HG03432 (cell line): ENCODE data around the gene STK32B.
"Not testable (repeated sequence)": the region's sequence is repeated elsewhere in the genome, so short reads cannot be mapped to it uniquely, and the experiment has no call there.

Experiments used
- ATAC-seq: cut with Tn5 transposase; IDR thresholded peaks from one replicate; pipeline ENCODE4 v1.9.1; 2021; ENCODE audit warnings: mild to moderate bottlenecking, moderate library complexity; ENCODE audit not compliant: unreplicated experiment

The STK32B gene

DNA sequence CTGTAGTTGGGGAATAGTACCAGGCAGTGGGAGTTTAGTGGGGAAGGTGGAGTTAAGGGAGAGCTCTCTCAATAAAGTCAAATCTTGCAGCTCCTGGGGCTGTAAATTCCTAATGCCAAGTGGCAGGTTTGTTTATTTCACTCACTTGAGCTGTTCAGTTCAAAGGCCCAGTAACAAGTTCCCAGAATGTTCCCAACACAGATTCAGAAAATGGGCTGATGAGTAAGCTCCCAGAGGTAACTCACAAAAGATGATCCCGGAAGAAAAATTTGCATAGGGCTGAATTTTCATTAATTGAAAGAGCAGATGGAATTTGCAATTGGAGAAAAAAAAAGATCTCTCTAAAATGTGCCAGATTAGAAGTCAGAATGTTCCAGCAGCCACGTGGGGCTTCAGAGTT lies 370.9 kb downstream of the STK32B start:
- no peak for ATAC-seq

DNA sequence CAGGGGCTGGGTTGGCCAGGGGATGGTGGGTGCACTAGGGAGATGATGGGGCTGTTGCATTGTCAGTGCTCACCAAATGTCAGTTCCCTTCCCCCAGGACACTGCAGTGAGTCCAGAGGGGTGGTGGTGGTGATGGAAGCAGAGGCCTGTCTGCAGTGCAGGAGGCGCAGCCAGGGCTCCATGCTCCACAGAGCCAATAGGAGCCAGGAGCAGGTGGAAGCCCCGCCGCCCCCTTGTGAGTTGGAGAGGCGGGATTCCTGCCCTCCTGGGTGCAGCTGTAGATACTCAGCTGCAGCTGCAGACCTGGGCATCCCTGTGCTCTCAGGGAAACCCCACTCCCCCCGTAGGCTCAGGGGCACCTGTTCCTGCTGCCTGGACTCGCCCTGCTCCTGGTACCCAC lies 372.4 kb downstream of the STK32B start:
- ATAC-seq = no peak

DNA sequence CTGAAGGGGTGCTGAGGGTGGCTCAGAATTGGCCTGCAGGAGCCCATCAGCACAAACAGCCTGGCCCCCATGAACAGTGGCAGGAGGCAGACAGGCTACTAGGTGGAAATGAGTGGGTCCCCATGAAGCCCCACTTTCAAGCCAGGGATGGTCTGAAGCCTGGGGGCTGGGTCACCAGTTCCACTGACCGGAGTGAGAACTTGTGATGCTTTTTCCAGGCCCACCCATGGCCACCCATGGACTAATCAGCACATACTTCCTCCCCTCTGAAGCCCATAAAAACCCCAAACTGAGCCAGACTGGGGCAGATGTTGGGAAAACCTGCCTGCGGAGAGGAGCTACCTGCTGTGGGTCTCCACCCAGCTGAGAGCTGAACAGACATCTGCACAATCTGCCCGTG lies 372.9 kb downstream of the STK32B start:
- ATAC-seq = no peak

DNA sequence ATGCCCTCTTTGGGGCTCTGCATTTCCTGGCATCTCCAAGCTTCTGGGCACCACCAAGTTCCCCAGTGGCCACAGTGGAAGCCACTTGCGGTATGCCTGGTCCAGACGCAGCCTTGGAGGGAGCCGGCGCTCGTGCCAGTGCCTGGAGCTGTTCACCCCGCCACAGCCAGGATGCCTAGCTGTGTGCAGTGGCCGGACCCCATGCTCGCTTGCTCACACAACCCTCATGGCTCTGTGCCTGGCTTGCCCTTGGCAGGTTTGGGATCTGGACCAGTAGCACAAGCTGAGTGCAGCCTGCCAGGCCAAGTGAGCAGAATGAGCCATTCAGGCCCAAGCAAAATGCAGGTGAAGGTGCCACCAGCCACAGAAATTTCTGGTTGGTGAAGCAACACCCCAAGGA lies 373.6 kb downstream of the STK32B start:
- no peak for ATAC-seq

DNA sequence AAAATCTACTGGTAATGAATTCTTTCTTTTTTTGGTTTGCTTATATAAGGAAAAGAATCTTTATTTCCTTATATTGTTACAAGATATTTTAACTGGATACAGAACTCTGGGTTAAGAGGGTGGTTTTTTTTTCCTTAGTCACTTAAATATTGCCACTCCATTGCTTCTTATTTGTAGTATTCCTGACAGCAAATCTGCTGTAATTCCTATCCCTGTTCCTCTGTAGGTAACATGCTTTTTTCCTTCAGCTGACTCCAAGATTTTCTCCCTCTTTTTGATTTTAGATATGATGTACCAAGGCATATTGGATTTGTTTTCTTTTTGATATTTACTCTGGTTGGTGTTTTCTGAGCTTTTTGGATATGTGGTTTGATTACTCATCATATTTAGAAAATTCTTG lies 378.5 kb downstream of the STK32B start:
- ATAC-seq = no peak

DNA sequence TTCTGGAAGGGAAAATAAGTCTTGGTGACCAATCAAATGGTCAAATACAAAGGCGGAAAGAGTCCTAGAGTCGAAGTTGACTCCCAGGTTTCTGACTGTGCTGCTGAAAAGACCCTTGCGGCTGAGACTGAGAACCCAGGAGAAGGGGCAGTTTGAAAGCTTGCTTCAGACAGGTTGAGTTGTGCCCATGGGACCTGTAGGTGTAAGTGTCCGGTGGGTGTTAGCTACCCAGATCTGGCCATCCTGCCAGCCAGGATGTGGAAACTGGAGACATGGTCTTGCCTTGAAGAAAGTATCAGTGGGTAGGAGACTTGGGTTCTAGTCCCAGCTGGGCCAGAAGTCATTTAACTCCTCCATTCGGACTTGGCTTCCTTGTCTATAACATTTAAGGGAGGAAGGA lies 381.9 kb downstream of the STK32B start:
- no peak for ATAC-seq

DNA sequence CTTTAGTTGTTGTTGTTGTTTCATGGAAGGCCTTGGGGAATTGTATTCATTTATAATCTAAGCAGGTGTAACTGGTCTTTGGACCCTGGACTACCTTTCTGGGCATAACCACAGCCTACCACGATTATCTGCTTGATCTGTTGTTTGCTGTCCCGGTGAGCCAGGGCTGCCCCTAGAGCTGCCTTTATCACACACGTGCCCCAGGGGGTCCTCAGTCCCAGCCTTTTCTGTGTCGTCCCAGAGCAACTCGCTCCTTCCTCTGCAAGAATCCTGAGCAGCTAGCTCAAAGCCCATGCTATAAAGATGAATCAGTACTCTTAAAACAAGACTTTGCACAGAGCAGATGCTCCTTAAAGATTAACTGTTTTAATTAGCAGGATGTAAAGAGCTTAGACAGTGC lies 383.9 kb downstream of the STK32B start:
- ATAC-seq = no peak

DNA sequence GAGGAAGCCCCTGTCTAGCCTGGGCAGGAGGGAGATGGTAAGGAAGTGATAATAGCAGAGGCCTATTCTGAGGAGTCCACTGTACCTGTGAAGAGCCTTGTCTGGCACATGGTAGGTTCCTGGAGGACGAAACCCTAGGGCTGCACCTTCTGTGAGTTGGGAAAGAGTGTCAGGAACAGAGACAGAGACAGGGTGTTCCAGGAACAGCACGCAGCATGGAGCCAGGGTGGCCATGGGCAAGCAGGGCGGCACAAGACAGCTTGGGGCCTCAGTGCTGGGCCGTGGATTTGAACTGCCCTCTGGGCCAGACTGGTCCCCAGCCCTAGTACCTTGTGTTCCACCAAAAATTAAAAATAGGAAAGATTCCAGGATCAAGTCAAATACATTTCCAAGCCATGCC lies 384.5 kb downstream of the STK32B start:
- ATAC-seq = no peak

DNA sequence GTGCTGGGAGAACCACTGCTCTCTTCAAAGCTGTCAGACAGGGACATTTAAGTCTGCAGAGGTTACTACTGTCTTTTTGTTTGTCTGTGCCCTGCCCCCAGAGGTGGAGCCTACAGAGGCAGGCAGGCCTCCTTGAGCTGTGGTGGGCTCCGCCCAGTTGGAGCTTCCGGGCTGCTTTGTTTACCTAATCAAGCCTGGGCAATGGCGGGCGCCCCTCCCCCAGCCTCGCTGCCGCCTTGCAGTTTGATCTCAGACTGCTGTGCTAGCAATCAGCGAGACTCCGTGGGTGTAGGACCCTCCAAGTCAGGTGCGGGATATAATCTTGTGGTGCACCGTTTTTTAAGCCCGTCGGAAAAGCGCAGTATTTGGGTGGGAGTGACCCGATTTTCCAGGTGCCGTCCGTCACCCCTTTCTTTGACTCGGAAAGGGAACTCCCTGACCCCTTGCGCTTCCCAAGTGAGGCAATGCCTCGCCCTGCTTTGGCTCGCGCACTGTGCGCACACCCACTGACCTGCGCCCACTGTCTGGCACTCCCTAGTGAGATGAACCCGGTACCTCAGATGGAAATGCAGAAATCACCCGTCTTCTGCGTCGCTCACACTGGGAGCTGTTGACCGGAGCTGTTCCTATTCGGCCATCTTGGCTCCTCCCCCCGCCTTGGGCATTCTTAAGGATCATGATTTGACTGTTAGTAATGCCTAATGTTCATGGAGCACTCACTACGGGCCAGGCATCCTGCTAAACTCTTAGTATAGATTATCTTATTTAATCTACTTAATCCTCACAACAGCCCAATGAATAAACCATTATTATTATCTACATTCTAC lies 392.9 kb downstream of the STK32B start:
- ATAC-seq = not testable (repeated sequence)

DNA sequence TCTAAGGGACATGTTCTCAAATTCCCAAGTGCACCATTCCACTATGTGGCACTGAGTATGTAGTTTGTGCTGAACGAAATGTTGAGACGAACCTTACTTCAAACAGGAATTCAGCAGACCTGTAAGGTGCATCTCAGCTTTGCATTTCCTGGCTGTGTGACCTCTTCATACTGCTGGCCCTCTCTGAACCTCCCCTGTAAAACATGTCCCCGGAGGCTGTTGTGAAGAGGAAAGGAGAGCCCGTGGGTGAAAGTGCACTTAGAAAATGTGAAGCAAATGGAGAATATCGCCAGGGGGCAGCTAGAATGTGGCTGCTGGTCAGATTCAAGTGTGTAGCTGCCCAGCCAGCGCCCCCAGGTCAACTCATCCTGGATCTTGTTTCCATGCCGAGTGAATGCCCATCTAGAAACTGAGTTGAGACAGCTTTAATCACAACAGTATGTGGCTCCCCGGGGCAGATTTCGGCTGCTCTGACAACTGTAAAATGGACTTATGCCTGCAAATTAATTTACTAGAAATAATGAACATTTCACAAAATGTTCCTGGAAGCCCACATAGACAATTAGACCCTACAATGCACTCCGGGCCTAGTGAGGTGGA lies 393.7 kb downstream of the STK32B start:
- ATAC-seq = no peak

DNA sequence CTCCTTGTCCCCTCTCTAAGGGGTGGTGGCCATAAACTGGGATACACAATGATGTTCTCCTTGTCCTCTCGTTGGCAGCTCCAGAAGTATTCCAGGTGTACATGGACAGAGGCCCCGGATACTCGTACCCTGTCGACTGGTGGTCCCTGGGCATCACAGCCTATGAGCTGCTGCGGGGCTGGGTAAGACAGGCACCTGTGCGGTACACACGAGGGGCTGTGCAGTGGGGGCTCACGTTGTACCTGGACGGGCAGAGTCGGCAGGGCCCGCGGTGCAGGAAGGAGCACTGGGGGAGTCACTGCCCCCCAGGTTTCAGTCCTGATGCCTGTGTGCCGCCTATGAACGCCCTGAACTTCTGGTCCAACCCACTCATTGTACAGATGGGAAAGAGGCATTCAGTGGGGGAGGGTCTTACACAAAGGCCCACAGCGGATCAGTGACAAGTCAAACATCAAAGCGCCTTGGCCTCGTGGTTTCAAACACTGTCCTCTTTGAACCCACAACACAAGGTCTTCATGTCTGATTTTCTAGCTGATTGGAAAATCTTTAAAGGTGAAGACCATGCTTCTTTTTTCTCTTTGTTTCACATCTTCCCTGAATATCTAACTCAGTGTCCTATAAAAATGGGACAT lies 395.4 kb downstream of the STK32B start:
- ATAC-seq = no peak

DNA sequence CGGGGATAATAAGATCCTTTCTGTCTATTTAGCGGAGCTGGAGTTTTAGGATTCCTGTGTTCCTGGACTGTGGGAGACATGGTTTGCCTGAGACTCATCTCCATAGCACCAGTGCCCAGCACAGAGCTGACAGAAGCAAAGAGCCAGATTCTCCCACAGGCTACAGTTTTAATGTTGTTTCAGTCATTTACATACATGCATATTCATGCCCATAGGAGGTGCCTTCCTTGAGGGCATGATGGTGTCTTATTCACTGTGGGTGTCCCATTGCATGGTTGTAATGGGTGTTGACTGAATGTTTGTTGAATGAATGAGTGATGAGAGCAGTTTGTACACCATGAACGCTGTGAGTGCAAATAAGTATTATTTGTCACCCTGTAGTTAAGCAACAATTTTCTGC lies 396.5 kb downstream of the STK32B start:
- ATAC-seq = no peak

DNA sequence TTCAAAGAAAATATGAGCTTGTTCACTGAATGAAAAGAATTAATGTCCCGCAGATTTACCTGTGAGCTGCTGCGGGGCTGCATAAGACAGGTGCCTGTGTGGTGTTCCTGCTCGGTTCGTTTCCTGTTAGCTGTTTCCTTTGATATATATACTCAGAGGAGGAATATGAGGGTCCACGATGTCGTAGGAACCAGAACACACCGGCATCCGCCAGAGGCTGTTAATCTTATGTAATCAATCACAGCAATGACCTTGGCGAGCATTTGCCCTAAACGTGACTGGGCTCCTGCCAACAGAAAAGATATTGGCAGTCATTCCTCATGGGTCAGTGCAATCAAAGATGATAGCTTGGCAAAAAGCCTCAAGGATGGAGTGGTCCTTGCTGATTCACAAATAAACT lies 396.9 kb downstream of the STK32B start:
- no peak for ATAC-seq

DNA sequence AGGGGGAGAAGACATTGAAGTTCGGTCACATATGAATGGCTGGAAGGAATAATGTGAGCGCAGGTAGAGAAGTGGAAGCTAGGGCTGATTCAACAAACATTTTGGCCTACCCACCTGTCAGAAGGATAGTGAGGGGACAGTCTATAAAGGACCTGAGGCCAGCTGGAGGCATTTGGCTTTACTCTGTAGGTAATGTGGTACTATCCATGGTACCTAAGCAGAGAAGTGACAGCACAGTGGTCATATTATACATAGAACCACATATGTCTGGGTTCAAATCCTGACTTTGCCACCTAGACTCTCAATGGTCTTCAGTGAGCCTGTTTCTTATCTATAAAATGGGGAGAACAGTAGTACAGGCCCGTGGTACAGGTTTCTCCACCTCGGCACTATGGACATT lies 400.0 kb downstream of the STK32B start:
- ATAC-seq = no peak

DNA sequence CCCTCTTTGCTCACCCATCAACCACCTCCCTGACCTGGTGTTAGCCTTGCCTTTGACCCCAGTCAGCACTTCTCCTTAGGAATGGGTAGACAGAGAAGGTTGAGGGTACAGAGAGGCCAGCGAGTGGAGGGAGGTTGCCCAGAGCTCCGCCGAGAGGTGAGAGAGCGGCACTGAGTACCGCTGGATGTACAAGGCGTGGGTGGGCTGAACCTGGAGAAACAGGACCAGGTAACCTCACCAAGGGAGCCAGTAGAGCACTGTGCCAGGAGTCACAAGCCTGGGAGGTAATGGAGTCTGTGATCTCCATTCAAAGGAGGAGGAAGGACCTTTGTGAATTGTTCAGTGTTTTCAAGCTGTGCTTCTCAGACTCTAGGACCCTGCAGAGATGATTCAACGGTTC lies 400.9 kb downstream of the STK32B start:
- ATAC-seq = no peak

DNA sequence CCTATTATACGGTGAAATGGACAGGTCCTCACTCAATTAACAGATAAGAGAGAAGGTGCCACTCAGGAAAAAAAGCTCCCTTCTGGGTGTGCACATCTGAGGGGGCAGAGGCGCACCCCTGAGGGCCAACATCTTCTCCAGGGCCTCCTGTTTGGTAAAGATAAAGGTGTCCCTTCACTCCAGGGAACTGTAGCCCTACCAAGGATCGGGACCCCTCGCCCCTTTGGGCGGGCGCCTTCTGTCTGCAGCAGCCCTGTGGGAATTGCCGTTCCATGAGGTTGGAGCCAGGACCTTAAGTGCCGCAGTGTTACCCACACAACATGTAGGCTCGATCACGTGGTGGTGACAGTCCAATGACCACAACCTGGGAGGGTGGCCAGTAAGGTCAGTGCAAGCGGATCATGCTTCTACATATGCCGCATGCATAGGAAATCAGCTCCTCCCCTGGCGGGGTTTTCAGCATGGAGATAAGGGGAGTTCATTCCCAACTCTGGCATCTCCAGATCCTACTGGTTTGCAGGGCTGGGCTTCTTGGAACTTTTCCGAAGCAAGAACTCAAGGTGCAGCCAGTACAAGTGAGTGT lies 403.8 kb downstream of the STK32B start:
- ATAC-seq = no peak

DNA sequence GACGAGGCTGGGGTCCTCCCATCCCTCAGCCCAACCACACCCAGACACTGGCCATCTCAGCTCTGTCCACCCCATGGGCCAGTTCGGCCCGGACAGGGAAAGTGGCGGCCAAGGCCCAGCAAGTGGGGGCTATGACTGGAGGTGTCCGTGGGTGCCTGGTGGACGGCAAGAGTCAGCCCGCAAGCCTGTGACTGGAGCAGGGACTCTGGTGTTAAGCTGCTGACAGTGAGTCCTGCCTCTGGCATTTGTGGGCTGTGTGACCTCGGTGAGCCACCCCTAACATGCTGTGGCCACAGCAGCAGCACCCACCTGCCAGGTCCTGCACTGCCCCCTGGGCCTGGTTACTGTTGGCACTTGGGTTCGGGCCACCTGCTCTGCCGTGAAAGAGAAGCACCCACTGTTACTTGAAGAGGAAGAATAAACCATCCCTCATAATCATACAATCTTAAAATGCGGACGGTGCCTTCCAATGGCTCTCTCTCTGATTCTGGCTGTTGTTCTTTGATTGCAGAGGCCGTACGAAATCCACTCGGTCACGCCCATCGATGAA lies 405.1 kb downstream of the STK32B start:
- ATAC-seq = no peak

DNA sequence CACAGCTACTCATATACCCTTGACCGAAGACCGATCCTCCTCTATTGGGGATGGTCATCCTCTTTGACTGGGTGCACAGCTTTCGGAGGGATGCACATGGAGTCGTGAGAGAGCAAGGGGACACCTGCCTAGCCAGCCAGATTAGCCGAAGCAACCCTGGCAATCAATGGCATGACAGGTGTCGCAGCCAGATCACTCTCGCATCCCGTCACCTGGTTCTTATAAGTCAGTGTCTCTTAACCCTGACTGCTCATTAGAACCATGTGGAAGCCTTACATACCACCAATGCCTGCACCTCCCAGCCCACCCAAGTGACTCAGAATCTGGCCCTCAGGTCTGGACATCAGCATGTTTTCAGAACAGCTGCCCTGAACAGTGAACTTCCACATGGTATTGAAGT lies 407.4 kb downstream of the STK32B start:
- no peak for ATAC-seq

DNA sequence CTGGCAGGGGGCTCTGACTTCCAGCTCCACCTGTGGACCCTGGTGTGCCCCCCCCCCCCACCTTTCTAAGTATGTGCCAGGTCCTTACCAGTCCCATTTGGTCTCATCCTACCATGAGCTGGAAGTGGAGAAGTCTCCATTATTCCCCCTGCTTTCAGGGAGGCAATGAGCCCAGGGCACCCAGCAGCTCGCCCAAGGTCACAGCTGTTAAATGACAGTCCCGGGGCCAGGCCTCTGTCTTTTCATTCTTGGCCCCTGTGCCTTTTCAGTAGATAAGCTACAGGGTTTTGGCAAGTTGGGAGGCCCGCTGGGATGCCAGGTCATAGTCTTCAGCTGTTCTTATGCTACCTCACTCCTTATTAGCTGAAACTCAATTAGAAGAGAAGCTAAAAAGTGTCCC lies 408.0 kb downstream of the STK32B start:
- ATAC-seq = no peak

DNA sequence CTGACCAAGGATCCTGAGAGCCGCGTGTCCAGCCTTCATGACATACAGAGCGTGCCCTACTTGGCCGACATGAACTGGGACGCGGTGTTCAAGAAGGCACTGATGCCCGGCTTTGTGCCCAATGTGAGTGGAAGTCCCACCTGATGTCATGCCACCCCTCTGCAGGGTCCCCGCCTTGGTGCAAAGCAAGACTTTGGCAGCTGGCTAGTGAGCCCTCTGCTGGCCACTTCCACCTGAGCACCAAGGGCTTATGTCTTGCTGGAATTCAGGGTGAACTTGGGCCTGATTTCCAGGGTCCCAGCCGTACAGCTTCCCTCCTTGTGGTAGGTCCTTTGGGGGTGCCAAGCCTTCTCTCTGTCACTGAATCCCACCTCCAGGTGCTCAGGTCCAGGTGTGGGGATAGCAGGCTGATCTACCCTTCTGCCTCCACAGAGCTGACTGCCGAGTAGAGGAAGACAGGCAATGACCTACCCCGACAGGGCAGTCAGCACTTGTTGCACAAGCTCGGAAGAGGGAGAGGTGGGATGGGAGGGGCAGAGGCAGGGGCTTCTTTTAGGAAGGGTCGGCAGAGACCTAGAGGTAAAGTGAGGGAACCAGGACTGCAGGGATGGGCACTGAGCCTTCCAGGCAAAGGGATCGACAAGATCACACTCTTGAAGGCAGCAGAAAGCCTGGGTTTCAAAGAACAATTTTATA lies 409.0 kb downstream of the STK32B start:
- ATAC-seq = no peak

DNA sequence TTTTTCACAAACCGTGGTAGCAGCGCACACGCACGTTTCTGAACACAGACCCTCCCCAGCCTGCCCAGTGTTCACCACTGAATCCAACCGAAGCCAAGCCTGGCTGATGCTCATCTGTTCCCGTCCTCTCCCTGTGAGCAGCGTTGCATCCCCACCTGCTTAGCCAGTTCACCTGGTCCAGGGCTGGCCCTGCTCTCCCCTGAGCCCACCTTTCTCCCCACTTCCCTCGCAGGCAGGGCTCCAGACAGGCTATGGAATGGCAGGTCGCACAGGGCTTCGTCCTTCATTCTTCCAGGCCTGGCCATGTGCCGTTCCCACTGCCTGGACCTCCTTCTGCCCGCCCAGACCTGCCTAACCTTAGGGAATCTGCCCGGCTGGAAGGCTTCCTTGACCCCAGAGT lies 410.2 kb downstream of the STK32B start:
- no peak for ATAC-seq
